Psoas muscle (tissue), 8 donors: Measurements from ENCODE around the gene CPNE1. TPM values are rescaled to one million over a fixed set of nuclear protein-coding genes. Genes with fewer than 3 reads are reported as not detected.

Experiments used
- ATAC-seq, 4 donors: fragments of 200-7000 bp; cut with Tn5 transposase; one replicate each; pipeline ENCODE4 v1.9.1; 2020; ENCODE audit warnings: moderate library complexity in 3 of 4, mild to moderate bottlenecking in 2 of 4
- DNase-seq, 2 donors: peaks; one replicate each; pipeline ENCODE4 v3.0.0-alpha.2; 2020
- H3K27ac ChIP-seq: fragments of 200-600 bp; one replicate; pipeline ENCODE4 v1.8.0; 2022
- H3K27me3 ChIP-seq, 3 donors: fragments of 200-600 bp in 1 of 3; one replicate each; pipeline versions ENCODE4 v1.6.1 to v1.8.0; 2013 to 2022; ENCODE audit warnings: low read length in 2 of 3, mild to moderate bottlenecking in 2 of 3, moderate library complexity in 1 of 3; ENCODE audit not compliant: insufficient read depth in 3 of 3
- H3K36me3 ChIP-seq, 2 donors: fragments of 200-600 bp in 1 of 2; one replicate each; pipeline versions ENCODE4 v1.6.1 to v1.8.0; 2013 to 2022; ENCODE audit warnings: low read depth in 1 of 2, mild to moderate bottlenecking in 1 of 2, moderate library complexity in 1 of 2; ENCODE audit not compliant: insufficient read depth in 1 of 2
- H3K4me1 ChIP-seq: fragments of 200-600 bp; one replicate; pipeline ENCODE4 v1.8.0; 2022
- H3K4me3 ChIP-seq: fragments of 200-600 bp; one replicate; pipeline ENCODE4 v1.8.0; 2022; ENCODE audit warnings: mild to moderate bottlenecking
- H3K9me3 ChIP-seq: fragments of 200-600 bp; one replicate; pipeline ENCODE4 v1.8.0; 2022
- WGBS, 3 donors: extraction: QIAGEN DNeasy Blood & Tissue Kit; methylation state at CpG; one replicate each; pipeline versions ENCODE4 v1.1.6 to v1.1.7; 2013; 5-methylcytosine and 5-hydroxymethylcytosine counted together
- intact Hi-C, 2 donors: fragments of 100-400 bp; cut with DNase I; formaldehyde crosslinking; loops; one replicate each; pipeline versions ENCODE4 v1.11.0 to v1.14.2; 2022
- polyA plus RNA-seq, 3 donors: library from polyadenylated mRNA; stranded (reverse); fragments of 200-250 nt; gene quantifications; one replicate each; pipeline ENCODE4 v1.2.3, GENCODE V29; 2013
- total RNA-seq, 4 donors: library from RNA; stranded (reverse); fragmentation: NEBNext Ultra II Directional in 2 of 4; extraction: Animal tissue kit (Norgen Biotek cat#: 25700) in 2 of 4; gene quantifications; one replicate each; pipeline versions ENCODE4 v1.2.1 to v1.2.4, GENCODE V29; 2021 to 2023
- TF ChIP-seq, protein P1 (sequence below): fragments of 200-600 bp; IDR thresholded peaks from one replicate; pipeline ENCODE4 v1.8.0; 2022; ENCODE audit warnings: antibody characterized with exemption
- donor health status: healthy with polysubstance abuse.
- donor health status: DM: no; HTN: no; CAD: no; lungs with moderate emphysema.
- donor health status: Bipolar disorder and iron deficiency.
- donor health status: healthy.
- donor health status: DM: yes; HTN: yes; CAD: no.
- donor health status: DM: no; HTN: no; CAD: no.
- donor health status: DM: no; HTN: no; CAD: no.
- donor health status: DM: yes; HTN: yes; CAD: no.

Gene CPNE1
- total and polyA plus RNA-seq, 7 donors, result 55.9 to 75.4 (median 62.1) TPM

DNA sequence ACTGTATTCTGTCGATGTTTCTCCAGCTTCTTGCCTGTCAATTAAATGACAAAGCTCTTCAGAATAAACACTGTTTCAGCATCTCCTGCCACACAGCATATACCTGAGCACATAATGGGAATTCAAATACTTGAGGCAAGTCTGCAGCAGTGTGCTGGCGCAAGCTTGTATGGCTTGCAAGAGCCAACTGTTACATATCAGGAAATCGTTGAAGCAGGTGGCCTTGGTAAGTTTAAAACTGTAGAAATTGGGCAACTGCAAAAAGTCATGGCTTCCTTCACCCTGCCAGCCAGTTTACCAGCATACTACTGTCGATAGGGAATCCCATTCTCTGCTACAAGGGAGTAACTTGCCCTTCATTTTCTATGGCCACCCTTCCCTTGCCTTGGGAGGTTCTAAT, 23.0 kb downstream of the CPNE1 start:
- Histone ChIP-seq H3K9me3 (no peaks in the 10 kb centered on the region), H3K27me3 (no peaks in the 10 kb centered on the region), H3K36me3 (no peaks in the 10 kb centered on the region), H3K27ac (no peak overlapping the region), H3K4me3 (no peak overlapping the region), H3K4me1 (peaks cover 30% of the 10 kb centered on the region)
- intact Hi-C loops, result no loop called here
- TF ChIP-seq, protein P1, sequence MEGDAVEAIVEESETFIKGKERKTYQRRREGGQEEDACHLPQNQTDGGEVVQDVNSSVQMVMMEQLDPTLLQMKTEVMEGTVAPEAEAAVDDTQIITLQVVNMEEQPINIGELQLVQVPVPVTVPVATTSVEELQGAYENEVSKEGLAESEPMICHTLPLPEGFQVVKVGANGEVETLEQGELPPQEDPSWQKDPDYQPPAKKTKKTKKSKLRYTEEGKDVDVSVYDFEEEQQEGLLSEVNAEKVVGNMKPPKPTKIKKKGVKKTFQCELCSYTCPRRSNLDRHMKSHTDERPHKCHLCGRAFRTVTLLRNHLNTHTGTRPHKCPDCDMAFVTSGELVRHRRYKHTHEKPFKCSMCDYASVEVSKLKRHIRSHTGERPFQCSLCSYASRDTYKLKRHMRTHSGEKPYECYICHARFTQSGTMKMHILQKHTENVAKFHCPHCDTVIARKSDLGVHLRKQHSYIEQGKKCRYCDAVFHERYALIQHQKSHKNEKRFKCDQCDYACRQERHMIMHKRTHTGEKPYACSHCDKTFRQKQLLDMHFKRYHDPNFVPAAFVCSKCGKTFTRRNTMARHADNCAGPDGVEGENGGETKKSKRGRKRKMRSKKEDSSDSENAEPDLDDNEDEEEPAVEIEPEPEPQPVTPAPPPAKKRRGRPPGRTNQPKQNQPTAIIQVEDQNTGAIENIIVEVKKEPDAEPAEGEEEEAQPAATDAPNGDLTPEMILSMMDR, result no peak
- no peak for ATAC-seq
- WGBS, 3 donors, result 69 to 78% (median 69%) methylated on average over 4 of the region's 4 CpGs
- no peak for DNase-seq

DNA sequence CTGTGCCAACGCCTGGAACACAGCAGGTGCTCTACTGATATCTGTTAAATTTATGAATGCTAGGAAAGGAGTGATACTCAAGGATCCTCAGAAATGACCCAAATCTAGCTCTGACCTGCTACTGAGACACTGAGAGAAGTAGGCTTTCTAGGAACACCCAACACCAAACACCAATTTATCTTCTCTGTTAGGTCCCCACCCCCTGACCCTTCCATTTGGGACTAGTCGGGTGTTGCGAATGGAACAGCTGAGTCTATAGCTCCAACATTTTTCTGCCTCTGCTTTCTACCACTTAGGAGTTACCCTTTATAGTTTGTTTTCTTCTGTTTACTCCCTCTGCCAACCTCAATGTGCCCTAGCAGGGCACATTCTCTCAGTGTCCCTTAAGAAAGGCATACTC, 24.0 kb downstream of the CPNE1 start:
- TF ChIP-seq, protein P1, result no peak
- H3K4me3 ChIP-seq, result no peak overlapping the region
- intact Hi-C loops, result no loop called here
- ATAC-seq, result no peak
- H3K4me1 ChIP-seq, result peaks cover 39% of the 10 kb centered on the region
- DNase-seq, result no peak
- 35 to 67% (median 50%) methylated on average over 3 of the region's 3 CpGs for WGBS, 3 donors
- no peak overlapping the region for H3K27ac ChIP-seq
- no peaks in the 10 kb centered on the region for H3K27me3 ChIP-seq
- H3K36me3 ChIP-seq, result no peaks in the 10 kb centered on the region
- no peaks in the 10 kb centered on the region for H3K9me3 ChIP-seq

DNA sequence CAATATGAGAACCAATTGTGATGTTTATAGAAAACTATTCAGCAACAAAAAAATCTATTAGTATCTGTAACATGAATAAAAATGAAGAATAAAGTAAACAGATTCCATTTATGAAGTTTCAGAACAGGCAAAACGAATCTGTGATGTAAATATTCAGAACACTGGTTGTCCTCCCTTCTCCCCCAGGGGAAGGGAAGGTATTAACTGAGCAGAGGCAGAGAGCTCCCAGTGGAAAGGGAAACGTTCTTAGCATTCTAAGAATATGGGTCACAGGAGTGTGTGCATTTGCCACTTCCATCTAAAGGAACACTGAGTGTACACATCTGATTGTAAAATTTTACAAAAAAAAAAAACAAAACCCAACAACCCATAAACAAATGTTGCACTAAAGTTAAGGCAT, 25.9 kb downstream of the CPNE1 start:
- Histone ChIP-seq H3K36me3 (no peaks in the 10 kb centered on the region), H3K9me3 (no peaks in the 10 kb centered on the region), H3K4me1 (peaks cover 31% of the 10 kb centered on the region), H3K4me3 (no peak overlapping the region), H3K27ac (no peak overlapping the region), H3K27me3 (no peaks in the 10 kb centered on the region)
- TF ChIP-seq, protein P1, result no peak
- intact Hi-C loops, result no loop called here
- WGBS, 3 donors, result 23 to 39% (median 37%) methylated on average over 2 of the region's 2 CpGs
- DNase-seq (no peak), ATAC-seq (no peak)

DNA sequence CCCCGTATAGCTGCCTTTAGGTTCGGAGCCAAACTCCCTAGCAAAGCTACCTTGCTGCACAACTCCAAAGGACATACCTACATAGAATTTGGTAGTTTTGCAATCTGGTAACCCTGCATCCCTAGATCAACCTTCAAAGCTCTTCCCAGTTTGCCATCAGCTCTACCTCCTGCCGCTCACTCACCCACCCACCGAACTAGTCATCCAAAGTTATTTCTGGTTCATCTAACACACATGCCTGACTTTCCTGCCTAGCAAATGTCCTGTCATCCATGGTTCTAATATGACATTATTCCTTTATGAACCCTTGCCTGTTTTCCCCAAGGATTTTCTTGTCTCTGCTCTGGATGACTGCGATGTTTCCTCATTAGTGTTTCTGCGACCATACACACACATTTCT, 27.4 kb downstream of the CPNE1 start:
- H3K27me3 ChIP-seq, result no peaks in the 10 kb centered on the region
- H3K9me3 ChIP-seq, result no peaks in the 10 kb centered on the region
- H3K27ac ChIP-seq, result no peak overlapping the region
- ATAC-seq, result peak; percentile 47 to 72 (median 69)
- H3K36me3 ChIP-seq, result peaks cover 0 to 4% of the 10 kb centered on the region in 2 donors
- TF ChIP-seq, protein P1, result no peak
- intact Hi-C loops, result no loop called here
- DNase-seq, result no peak
- H3K4me3 ChIP-seq, result no peak overlapping the region
- H3K4me1 ChIP-seq, result peaks cover 31% of the 10 kb centered on the region
- 61 to 76% (median 64%) methylated on average over 6 of the region's 6 CpGs for WGBS, 3 donors

DNA sequence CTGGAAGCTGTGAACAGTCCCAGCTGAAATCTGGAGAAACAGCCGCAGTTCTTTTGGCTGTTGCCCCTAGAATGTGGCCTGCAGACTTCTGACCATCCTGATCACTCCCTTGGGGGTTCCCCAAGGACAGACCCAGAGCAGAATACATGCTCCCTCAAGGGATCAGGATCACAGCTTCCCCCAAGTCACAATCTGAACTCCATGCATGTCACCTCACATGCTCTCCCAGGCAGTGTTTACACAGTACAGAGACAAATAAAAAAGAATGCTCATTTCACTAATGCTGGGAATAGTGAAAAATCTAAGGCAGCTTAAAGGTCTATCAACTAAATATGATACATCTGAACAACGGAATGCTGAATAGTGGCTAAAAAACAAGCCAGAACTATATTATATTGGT, 28.6 kb downstream of the CPNE1 start:
- 67 to 79% (median 70%) methylated on average over 2 of the region's 2 CpGs for WGBS, 3 donors
- no peak for DNase-seq
- TF ChIP-seq, protein P1, result no peak
- H3K4me1 ChIP-seq, result peaks cover 31% of the 10 kb centered on the region
- no peak for ATAC-seq
- H3K27ac ChIP-seq, result no peak overlapping the region
- H3K9me3 ChIP-seq, result no peaks in the 10 kb centered on the region
- peaks cover 0 to 15% of the 10 kb centered on the region in 2 donors for H3K36me3 ChIP-seq
- no peak overlapping the region for H3K4me3 ChIP-seq
- intact Hi-C loops, result no loop called here
- no peaks in the 10 kb centered on the region for H3K27me3 ChIP-seq
